Ectodermal cell (in vitro differentiated cells): ENCODE data around the gene OR2A5.

Experiments
- H3K27ac ChIP-seq: 2 replicates; pipeline ENCODE4 v1.7.0; 2013; ENCODE audit warnings: mild to moderate bottlenecking, low read depth, low read length; ENCODE audit not compliant: insufficient read depth, poor library complexity, severe bottlenecking
- H3K27me3 ChIP-seq: 2 replicates; pipeline ENCODE4 v1.7.0; 2013; ENCODE audit warnings: mild to moderate bottlenecking, low read length; ENCODE audit not compliant: insufficient read depth, control insufficient read depth, poor library complexity, severe bottlenecking
- H3K36me3 ChIP-seq: one replicate; pipeline ENCODE4 v1.7.0; 2013; ENCODE audit warnings: low read length; ENCODE audit not compliant: control insufficient read depth, insufficient read depth
- H3K4me1 ChIP-seq: one replicate; pipeline ENCODE4 v1.7.0; 2013; ENCODE audit warnings: low read length; ENCODE audit not compliant: control insufficient read depth, insufficient read depth
- H3K4me3 ChIP-seq: 2 replicates; pipeline ENCODE4 v1.7.0; 2013; ENCODE audit warnings: low read depth, low read length, control low read depth; ENCODE audit not compliant: insufficient read depth
- H3K9me3 ChIP-seq: 2 replicates; pipeline ENCODE4 v1.7.0; 2013; ENCODE audit warnings: mild to moderate bottlenecking, low read length, moderate library complexity; ENCODE audit not compliant: control insufficient read depth

OR2A5 gene

GRCh38 chr7:144105211-144105610, 56.5 kb downstream of the OR2A5 start:
- Histone ChIP-seq H3K9me3 (no peaks in the 10 kb centered on the region), H3K27me3 (no peaks in the 10 kb centered on the region), H3K4me1 (no peaks in the 10 kb centered on the region), H3K36me3 (no peaks in the 10 kb centered on the region), H3K4me3 (no peak overlapping the region), H3K27ac (no peak overlapping the region)
